NCI-H82 treated with DMSO at 0.1 percent for 48 hours (cell line): Measurements from ENCODE around the gene DBF4B.

Source experiments
- DNase-seq: peaks from one replicate; lab custom pipeline; 2025; ENCODE audit not compliant: unreplicated experiment; lab: John Stamatoyannopoulos, UW

The DBF4B gene

GRCh38 chr17:44776628-44777393 lies 68.3 kb downstream of the DBF4B start:
- no peak for DNase-seq

- no peak for DNase-seq
Observed at GRCh38 chr17:44777394-44778348, 69.2 kb downstream of the DBF4B start.

GRCh38 chr17:44778656-44779210 lies 70.3 kb downstream of the DBF4B start:
- DNase-seq, result no peak

- peak; percentile 67 for DNase-seq
Observed at GRCh38 chr17:44779211-44780025, 71.0 kb downstream of the DBF4B start.

GRCh38 chr17:44780161-44780560 lies 71.7 kb downstream of the DBF4B start:
- no peak for DNase-seq

GRCh38 chr17:44780845-44781480 lies 72.5 kb downstream of the DBF4B start:
- DNase-seq, result no peak

GRCh38 chr17:44781551-44782325 lies 73.3 kb downstream of the DBF4B start:
- no peak for DNase-seq

GRCh38 chr17:44782326-44782850 lies 73.9 kb downstream of the DBF4B start:
- no peak for DNase-seq

GRCh38 chr17:44785921-44786320 lies 77.5 kb downstream of the DBF4B start:
- DNase-seq, result no peak

- DNase-seq, result no peak
Observed at GRCh38 chr17:44786551-44787081, 78.2 kb downstream of the DBF4B start.

GRCh38 chr17:44787271-44787940 lies 78.9 kb downstream of the DBF4B start:
- no peak for DNase-seq

- DNase-seq, result no peak
Observed at GRCh38 chr17:44788139-44788538, 79.7 kb downstream of the DBF4B start.

- no peak for DNase-seq
Observed at GRCh38 chr17:44792276-44792675, 83.8 kb downstream of the DBF4B start.

GRCh38 chr17:44793885-44794842 lies 85.7 kb downstream of the DBF4B start:
- no peak for DNase-seq

- DNase-seq, result no peak
Observed at GRCh38 chr17:44794851-44795413, 86.5 kb downstream of the DBF4B start.

- DNase-seq, result no peak
Observed at GRCh38 chr17:44795421-44795820, 87.0 kb downstream of the DBF4B start.

- no peak for DNase-seq
Observed at GRCh38 chr17:44795928-44796327, 87.5 kb downstream of the DBF4B start.
